Dendritic cell treated with granulocyte-macrophage colony-stimulating factor and Interleukin-4, amounts not matched to agents 40 ng/mL and 50 ng/mL, for 4 days (primary cell): ENCODE measurements around the gene SPAG9.
A peak's percentile ranks its signal among the peaks of the same experiment; 100 is the strongest.

Source experiments
- H3K27ac Mint-ChIP-seq: one replicate; pipeline ENCODE4 v1.8.0; 2022; ENCODE audit warnings: mild to moderate bottlenecking, mixed read lengths
- H3K27me3 Mint-ChIP-seq: one replicate; pipeline ENCODE4 v1.8.0; 2022; ENCODE audit warnings: mild to moderate bottlenecking, mixed read lengths
- H3K36me3 Mint-ChIP-seq: one replicate; pipeline ENCODE4 v1.8.0; 2022; ENCODE audit warnings: low read depth, mixed read lengths
- H3K4me1 Mint-ChIP-seq: one replicate; pipeline ENCODE4 v1.8.0; 2022; ENCODE audit warnings: low read depth, mixed read lengths
- H3K4me3 Mint-ChIP-seq: one replicate; pipeline ENCODE4 v1.8.0; 2022; ENCODE audit warnings: mild to moderate bottlenecking, moderate library complexity, mixed read lengths
- H3K9me3 Mint-ChIP-seq: one replicate; pipeline ENCODE4 v1.8.0; 2022; ENCODE audit warnings: mixed read lengths
- intact Hi-C: fragments of 100-400 bp; cut with micrococcal nuclease; formaldehyde crosslinking; loops from one replicate; pipeline ENCODE4 v1.15.0; 2022

The SPAG9 gene

DNA sequence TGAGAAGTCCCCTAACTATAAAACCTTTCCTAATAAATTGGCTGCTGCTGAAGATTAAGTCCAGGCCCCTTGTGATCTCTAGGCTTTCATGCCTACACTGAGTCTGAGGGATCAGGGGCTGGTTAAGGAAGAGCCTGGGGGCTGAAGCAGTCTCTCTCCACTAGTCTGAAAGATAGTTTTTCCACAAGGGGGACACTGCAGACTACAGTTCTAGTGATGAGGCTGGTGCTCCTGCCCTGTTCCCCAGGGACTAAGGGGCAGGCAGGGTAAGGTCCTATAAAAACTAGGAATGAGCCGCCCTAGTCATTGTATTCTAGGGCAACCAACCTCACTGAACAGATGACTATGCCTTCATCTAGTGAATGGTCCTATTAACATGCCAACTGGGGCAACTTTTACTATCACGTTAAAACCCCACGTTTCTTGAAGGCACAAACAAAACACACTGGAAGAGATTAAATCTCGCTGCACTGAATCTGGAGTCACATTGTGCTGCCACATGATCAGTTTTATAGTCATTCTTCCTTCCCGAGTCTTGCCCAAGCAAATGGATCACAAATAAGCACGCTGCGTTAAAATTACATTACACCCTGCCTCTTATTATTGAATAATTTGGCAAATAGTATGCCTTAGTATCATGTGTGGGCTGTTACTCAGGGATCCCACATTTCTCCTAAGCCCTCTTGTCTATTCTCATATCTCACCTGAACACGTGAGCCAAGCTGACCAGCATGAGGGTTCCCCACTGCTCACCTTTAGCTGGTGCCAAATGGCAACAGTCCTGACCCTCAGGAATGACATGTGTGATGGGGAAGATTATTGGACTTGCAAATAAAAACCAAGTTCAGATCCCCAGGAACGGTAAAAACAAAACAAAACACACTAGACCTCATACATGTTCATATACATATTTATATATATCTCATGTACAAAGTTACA, 159.1 kb downstream of the SPAG9 start:
- H3K4me3 Mint-ChIP-seq = no peak overlapping the region
- peaks cover 58% of the 10 kb centered on the region for H3K36me3 Mint-ChIP-seq
- H3K27me3 Mint-ChIP-seq = no peaks in the 10 kb centered on the region
- intact Hi-C loops = no loop called here
- no peaks in the 10 kb centered on the region for H3K9me3 Mint-ChIP-seq
- no peak overlapping the region for H3K27ac Mint-ChIP-seq
- H3K4me1 Mint-ChIP-seq = peaks cover 8% of the 10 kb centered on the region

DNA sequence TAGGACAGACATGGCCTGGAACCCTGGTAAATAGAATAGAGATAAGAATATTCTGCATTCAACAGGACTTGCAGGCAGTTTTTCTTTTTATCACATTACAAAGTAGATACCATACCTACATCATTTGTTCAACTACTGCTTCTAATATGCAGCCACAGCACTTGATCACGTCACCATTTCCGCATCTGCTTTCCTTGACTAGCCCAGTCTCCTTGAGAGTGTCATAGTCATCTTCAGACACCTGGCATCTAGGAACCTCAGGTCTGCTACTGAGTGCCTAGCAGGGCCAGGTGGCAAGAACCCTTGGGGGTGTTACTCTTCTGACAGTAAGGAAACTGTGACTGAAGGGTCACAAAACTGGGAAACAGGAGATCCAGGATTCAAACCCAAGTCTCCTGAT, 161.3 kb downstream of the SPAG9 start:
- intact Hi-C loops = loop anchor here (5.0 kb wide), 1 partner anchor 177 kb away; no protein-coding TSS in a partner anchor
- H3K36me3 Mint-ChIP-seq = peaks cover 36% of the 10 kb centered on the region
- H3K4me1 Mint-ChIP-seq = peaks cover 18% of the 10 kb centered on the region
- H3K4me3 Mint-ChIP-seq = no peak overlapping the region
- no peaks in the 10 kb centered on the region for H3K9me3 Mint-ChIP-seq
- no peak overlapping the region for H3K27ac Mint-ChIP-seq
- peaks cover 8% of the 10 kb centered on the region for H3K27me3 Mint-ChIP-seq

DNA sequence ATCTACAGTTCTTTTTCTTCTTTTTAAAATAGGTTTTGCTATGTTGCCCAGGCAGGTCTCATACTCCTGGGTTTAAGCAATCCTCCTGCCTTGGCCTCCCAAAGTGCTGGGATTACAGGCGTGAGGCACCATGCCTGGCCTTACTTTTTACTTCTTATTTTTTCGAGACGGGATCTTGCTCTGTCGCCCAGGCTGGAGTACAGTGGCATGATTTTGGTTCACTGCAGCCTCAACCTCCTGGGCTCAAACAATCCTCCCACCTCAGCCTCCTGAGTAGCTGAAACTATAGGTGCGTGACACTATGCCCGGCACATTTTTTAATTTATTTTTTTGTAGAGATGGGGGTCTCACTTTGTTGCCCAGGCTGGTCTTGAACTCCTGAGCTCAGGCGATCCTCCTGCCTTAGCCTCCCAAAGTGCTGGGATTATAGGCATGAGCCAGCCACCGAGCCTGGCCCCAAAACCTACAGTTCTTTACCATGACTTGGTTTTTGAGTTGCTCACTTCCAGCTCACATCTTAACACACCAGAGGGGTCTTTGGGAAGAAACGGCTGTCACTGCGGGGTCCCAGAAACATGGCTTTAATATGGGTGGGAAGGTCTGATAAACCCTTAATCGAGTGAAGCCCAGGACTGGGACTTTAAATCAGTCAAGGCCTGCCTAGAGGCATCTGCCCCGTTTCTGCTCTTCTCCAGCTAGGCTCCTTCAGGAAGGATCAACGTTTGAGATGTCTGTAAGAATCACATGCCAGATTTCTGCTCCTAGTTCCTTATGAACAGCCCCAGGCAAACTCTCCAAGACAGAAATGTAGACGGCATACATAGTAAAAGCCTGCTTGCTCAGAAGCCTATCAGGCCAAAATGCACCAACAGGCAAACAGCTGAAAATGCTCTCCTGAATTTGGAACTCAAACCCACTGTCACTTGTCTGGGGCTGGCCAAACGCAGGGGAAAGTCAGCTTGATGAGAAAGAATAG, 162.8 kb downstream of the SPAG9 start:
- Mint-ChIP-seq H3K9me3 (no peaks in the 10 kb centered on the region), H3K4me1 (peaks cover 32% of the 10 kb centered on the region), H3K36me3 (peaks cover 31% of the 10 kb centered on the region), H3K27ac (no peak overlapping the region), H3K4me3 (no peak overlapping the region), H3K27me3 (peaks cover 8% of the 10 kb centered on the region)
- intact Hi-C loops = loop anchor here (5.0 kb wide), 1 partner anchor 176 kb away; no protein-coding TSS in a partner anchor

DNA sequence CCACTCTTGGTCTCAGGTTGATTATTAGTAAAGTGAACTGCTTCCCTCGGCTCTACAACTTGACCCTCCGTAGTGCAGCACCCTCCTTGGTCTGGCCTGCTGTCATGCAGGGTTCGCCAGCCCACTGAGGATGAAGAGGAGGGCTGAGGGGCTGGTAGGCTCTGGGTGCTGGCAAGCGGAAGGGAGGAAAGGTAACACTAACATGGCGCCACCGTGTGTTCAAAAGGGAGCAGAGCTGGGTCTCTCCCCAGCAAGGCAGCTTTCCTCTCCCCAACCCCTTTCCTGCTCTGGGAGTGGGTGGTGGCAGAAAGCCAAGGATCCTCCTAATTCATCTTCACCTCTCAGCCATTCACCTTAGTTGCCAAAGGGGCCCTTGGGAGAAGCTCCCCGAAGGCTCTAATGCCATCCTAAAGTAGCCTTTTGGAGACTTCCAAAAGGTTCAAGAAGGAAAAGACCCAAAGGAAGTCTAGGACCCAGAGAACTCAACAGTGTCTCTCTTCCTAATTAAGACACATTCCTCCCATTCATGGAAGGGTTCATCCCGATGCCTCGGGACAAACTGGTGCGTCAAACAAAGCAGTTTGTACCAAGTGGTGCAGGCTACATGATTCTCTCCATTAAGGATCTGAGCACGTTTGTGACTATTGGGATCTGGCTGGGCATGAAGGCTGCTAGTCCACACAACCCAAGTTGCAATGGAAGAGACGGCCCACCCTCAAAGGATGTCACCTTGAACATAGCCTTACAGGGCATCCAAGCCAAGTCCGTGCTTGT, 163.7 kb downstream of the SPAG9 start:
- H3K27me3 Mint-ChIP-seq = peaks cover 8% of the 10 kb centered on the region
- H3K4me1 Mint-ChIP-seq = peaks cover 39% of the 10 kb centered on the region
- H3K36me3 Mint-ChIP-seq = peaks cover 28% of the 10 kb centered on the region

DNA sequence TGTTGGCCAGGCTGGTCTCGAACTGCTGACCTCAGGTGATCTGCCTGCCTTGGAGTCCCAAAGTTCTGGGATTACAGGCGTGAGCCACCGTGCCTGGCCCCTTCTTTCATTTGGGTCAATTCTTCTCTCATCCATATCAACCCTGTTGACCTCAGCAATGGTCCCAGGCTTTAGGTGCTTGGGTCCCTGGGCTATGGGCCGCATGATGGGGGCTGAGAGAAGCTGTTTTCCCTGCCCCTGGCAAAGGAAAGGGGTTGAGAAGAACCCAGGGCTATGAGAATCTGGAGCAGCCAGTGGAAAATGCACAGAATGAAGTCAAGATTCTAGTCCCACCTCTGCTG, 164.3 kb downstream of the SPAG9 start:
- peaks cover 23% of the 10 kb centered on the region for H3K36me3 Mint-ChIP-seq
- H3K27ac Mint-ChIP-seq = no peak overlapping the region
- peaks cover 44% of the 10 kb centered on the region for H3K4me1 Mint-ChIP-seq
- H3K27me3 Mint-ChIP-seq = peaks cover 8% of the 10 kb centered on the region
- intact Hi-C loops = loop anchor here (1.0 to 5.0 kb wide), 3 partner anchors 93 to 174 kb away; no protein-coding TSS in a partner anchor
- no peak overlapping the region for H3K4me3 Mint-ChIP-seq
- H3K9me3 Mint-ChIP-seq = no peaks in the 10 kb centered on the region

More for the DNA sequence above, 163.7 kb downstream of the SPAG9 start:
- H3K4me3 Mint-ChIP-seq = no peak overlapping the region
- H3K27ac Mint-ChIP-seq = no peak overlapping the region
- intact Hi-C loops = loop anchor here (1.0 to 5.0 kb wide), 3 partner anchors 94 to 175 kb away; no protein-coding TSS in a partner anchor
- no peaks in the 10 kb centered on the region for H3K9me3 Mint-ChIP-seq

DNA sequence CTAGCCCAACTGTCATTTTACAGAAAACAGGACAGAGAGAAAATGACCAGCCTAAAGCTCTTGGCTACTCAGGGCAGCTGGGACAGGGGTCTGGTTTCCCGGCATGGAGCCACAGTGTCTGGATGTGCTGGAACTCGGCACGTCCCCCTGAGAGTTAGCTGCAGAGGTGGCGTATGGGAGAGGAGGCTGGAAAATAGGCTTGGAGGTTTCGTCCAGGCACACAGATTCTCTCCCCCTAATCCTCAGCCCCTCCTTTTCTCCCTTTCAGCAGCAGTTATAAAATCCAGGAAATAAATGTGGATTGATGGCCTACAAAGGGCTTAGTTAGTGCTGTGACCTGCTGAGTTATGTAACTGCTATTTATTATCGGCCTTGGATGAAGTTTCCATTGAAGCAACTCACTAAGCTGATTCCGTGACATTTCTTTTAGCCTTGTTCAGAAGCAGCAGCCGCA, 165.0 kb downstream of the SPAG9 start:
- Mint-ChIP-seq H3K27ac (no peak overlapping the region), H3K9me3 (no peaks in the 10 kb centered on the region), H3K36me3 (peaks cover 16% of the 10 kb centered on the region)

DNA sequence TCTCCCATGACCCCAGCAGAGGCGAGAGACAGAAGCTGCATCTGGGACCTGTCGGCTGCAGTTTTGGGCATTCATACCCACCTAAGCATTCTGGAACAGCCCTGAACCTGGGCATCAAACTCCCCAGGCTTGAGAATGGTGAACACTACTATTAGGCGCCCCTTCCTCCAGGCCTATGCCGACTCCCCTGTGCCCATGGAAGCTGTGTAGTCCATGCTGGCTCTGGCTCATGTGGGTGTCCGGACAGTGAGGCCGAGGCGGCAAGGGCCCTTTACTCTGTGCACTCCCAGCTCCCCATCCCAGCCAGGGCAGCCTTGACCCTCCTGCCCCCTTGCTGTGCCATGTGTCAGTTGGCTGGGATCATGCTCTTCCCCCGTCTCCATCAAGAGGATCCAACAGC, 165.5 kb downstream of the SPAG9 start:
- H3K4me1 Mint-ChIP-seq = peaks cover 56% of the 10 kb centered on the region
- intact Hi-C loops = loop anchor here (5.0 kb wide), 1 partner anchor 173 kb away; no protein-coding TSS in a partner anchor
- H3K9me3 Mint-ChIP-seq = no peaks in the 10 kb centered on the region
- peaks cover 8% of the 10 kb centered on the region for H3K27me3 Mint-ChIP-seq
- H3K36me3 Mint-ChIP-seq = peaks cover 11% of the 10 kb centered on the region
- peak overlapping the region; percentile 50 for H3K27ac Mint-ChIP-seq
- H3K4me3 Mint-ChIP-seq = no peak overlapping the region

More for the DNA sequence above, 165.0 kb downstream of the SPAG9 start:
- Mint-ChIP-seq H3K4me1 (peaks cover 50% of the 10 kb centered on the region), H3K27me3 (peaks cover 8% of the 10 kb centered on the region), H3K4me3 (no peak overlapping the region)
- intact Hi-C loops = loop anchor here (1.0 to 5.0 kb wide), 3 partner anchors 92 to 173 kb away; no protein-coding TSS in a partner anchor

DNA sequence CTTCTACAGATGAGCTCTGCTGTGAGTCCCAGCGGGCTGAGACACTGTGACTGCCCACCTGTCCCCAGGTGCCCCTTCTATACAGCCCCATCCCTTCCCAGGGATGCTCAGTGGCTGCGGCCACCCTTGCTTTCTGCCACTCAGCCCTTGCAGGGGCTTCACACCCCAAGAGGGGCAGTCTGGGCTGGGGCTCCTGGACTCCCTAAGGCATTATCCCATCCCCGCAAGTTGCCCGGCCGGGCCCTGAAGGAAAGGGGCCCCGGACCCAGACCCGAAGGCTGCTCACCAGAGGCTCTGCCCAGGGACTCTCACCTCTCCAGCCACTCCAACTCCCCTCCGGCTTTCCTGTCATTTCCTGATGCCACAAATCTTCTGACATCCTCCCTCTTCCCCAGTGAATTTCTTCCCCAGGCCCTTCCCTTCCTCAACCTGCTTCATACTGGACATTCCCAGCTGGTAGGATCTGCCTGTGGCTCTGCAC, 166.0 kb downstream of the SPAG9 start:
- intact Hi-C loops = loop anchor here (5.0 kb wide), 1 partner anchor 172 kb away; no protein-coding TSS in a partner anchor
- peak overlapping the region; percentile 50 for H3K27ac Mint-ChIP-seq
- H3K27me3 Mint-ChIP-seq = peaks cover 8% of the 10 kb centered on the region

DNA sequence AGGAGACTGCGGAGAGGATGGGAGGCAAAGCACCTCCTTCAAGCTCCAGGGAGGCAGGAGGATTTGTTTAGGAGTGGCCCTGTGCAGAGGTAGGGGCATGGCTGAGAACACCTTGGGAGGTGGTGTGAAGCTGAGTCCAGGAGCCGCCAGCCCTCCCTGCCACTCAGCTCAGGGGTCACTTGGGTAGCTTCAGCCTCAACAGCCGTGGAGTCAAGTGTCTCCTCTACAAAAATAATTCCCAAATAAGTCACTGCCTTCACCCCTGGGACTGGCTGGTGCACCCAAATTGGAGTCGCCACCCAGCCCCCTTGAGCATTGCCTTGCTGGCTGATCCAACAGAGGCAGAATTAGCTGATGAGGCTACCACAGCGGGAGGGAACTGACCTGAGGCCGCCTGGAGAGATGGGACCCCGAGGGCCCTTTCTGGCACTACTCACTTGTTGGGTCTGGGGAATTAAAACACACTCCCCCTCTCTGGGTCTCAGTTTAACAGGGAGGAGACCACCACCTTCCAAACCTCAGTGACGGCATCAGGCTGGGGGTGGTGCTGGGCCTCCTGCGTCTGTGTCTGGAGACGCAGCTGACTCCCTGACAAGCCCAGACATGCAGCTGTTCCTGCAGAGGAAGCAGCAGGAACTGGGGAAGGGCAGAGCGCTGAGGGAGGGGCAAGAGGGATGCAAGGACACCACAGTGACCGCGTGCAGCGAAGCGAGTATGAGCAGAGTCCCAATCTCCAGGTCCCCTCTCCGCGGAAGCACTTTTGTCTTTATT, 166.7 kb downstream of the SPAG9 start:
- intact Hi-C loops = no loop called here
- Mint-ChIP-seq H3K4me1 (peaks cover 67% of the 10 kb centered on the region), H3K4me3 (peak overlapping the region; percentile 30), H3K9me3 (no peaks in the 10 kb centered on the region), H3K36me3 (no peaks in the 10 kb centered on the region), H3K27ac (peak overlapping the region; percentile 50), H3K27me3 (peaks cover 8% of the 10 kb centered on the region)

More for the DNA sequence above, 166.0 kb downstream of the SPAG9 start:
- H3K9me3 Mint-ChIP-seq = no peaks in the 10 kb centered on the region
- H3K36me3 Mint-ChIP-seq = peaks cover 6% of the 10 kb centered on the region
- H3K4me1 Mint-ChIP-seq = peaks cover 60% of the 10 kb centered on the region
- H3K4me3 Mint-ChIP-seq = no peak overlapping the region

DNA sequence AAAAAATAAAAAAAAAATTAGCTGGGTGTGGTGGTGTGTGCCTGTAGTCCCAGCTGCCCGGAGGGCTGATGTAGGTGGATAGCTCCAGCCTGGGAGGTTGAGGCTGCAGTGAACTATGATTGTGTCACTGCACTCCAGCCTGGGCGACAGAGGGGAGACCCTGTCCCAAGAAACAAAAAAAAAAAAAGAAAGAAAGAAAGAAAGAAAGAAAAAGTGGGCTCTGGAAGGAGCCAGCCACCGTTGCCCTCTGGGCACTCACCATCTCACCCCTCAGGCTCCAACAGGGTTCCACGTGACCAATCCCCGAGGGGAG, 167.2 kb downstream of the SPAG9 start:
- Mint-ChIP-seq H3K27me3 (peaks cover 8% of the 10 kb centered on the region), H3K9me3 (no peaks in the 10 kb centered on the region), H3K4me1 (peaks cover 72% of the 10 kb centered on the region), H3K36me3 (no peaks in the 10 kb centered on the region), H3K27ac (peak overlapping the region; percentile 50), H3K4me3 (no peak overlapping the region)
- intact Hi-C loops = no loop called here

DNA sequence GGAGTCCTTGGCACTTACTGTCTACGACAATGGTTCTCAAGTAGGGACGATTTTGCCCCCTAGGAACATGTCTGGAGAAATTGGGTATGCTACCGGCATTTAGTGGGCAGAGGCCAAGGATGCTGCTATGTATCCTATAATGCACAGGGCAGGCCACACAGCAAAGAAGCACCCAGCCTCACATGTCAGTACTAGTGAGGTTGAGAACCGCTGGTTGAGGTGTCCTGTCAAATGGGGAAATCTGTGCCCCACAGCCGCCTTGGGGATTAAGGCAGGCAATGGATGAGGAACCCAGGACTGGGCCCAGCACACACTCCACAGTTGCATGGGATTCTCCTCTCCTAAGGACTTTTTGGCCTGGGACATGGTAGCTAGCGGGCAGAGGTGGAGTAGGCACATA, 167.8 kb downstream of the SPAG9 start:
- intact Hi-C loops = no loop called here
- no peaks in the 10 kb centered on the region for H3K9me3 Mint-ChIP-seq
- H3K36me3 Mint-ChIP-seq = no peaks in the 10 kb centered on the region
- peaks cover 8% of the 10 kb centered on the region for H3K27me3 Mint-ChIP-seq
- H3K4me3 Mint-ChIP-seq = no peak overlapping the region
- peaks cover 78% of the 10 kb centered on the region for H3K4me1 Mint-ChIP-seq
- peak overlapping the region; percentile 50 for H3K27ac Mint-ChIP-seq

DNA sequence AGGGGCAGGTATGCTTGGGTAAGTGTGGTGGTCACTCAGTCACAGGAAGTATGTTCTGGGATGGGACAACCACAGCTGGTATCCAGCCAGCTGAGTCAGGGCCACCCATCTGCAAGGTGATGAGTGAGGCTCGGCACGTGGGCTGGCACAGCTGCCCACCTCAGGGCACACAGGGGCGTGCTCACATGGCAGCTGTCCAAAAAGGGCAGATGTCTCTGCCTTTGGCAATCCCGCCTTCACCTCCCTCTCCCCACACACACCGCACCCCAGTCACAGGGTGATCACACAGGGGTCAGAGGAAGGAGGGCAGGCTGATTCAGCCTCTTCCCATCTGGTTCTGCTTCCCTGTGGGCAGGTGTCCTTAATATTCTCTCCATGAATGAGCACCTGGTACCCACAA, 168.7 kb downstream of the SPAG9 start:
- Mint-ChIP-seq H3K27ac (peak overlapping the region; percentile 87), H3K27me3 (peaks cover 11% of the 10 kb centered on the region), H3K36me3 (no peaks in the 10 kb centered on the region), H3K9me3 (no peaks in the 10 kb centered on the region), H3K4me3 (no peak overlapping the region), H3K4me1 (peaks cover 82% of the 10 kb centered on the region)
- intact Hi-C loops = no loop called here
